ENCODE measurements around the gene VEPH1. TPM values are rescaled to one million over a fixed set of nuclear protein-coding genes. Genes with fewer than 3 reads are reported as not detected.

Gene VEPH1
- under 1 TPM in 1 of 3 donors, not detected in 2; 0.94 TPM for polyA plus RNA-seq

DNA sequence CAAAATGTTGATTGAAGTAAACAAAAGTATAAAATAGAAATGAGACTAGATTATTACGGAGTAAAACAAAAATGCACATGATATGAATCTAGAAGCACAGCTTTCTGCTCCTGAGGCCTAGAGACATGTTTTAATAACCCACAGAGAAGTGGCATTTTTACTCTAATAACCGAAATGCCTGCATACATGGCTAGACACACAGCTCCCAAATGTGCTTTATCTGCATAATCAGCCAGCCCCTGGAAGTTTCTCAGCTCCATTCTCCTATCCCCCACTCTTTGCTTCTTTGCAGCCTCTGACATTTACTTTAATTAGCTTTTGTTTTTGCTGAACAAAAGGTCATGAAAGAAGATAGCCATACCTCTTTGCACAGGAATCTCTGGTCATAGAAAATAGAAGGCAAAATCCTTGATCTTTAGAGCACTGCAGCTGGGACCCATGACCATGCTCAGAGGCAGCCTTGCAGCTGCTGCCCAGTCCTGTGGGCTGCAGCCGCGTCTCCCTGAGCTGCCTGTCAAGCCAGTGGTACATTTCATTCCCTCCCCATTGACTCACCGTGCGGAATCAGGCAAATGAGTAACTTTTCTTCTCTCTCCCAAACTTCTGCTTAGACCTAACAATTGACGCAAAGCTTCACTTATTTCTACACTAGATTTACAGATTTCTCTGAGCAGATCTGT is at the start of gene VEPH1:
VEPH1 (minus strand) TSS at position 501 of the 680 bp plus-strand sequence. CDS start 8,067 bp downstream, outside the sequence.
- no peak within 1 kb of the TSS for H3K27ac Mint-ChIP-seq
- H3K4me1 Mint-ChIP-seq, result no peaks in the 10 kb centered on the region
- H3K9me3 Mint-ChIP-seq, result peaks cover 0 to 5% (median 0%) of the 10 kb centered on the region in 6 donors
- no peak for DNase-seq
- H3K4me3 Mint-ChIP-seq, result no peak within 1 kb of the TSS
- H3K27me3 Mint-ChIP-seq (ENCODE audit: low read depth in 3 of 3), result peaks cover 2 to 16% (median 3%) of the 10 kb centered on the region in 3 donors
- H3K36me3 Mint-ChIP-seq, result no peaks in the 10 kb centered on the region

DNA sequence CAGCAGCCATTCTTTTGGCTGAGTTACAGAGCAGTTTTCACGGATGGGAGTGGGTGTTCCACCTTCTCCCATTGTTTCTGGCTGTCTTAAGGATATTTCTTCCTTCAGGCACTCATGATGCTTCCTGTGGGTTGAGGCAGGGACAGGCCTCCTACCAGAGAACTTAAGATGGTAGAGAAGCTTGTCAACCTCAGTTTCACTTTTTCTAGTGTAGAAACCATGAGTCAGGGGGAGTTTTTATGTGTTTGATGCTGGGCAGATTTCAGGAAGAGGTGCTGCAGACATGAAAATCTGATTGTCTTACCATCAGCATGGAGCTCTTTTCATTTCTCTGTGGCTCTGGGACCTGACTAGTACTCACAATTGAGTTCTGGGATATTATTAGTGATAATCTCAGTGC is 48.7 kb upstream of the VEPH1 start:
- Mint-ChIP-seq H3K36me3 (no peaks in the 10 kb centered on the region), H3K4me3 (no peak overlapping the region), H3K27ac (no peak overlapping the region), H3K9me3 (peaks cover 4 to 20% (median 11%) of the 10 kb centered on the region in 6 donors), H3K27me3 (ENCODE audit: low read depth in 3 of 3) (peaks cover 0 to 1% (median 0%) of the 10 kb centered on the region in 3 donors), H3K4me1 (no peaks in the 10 kb centered on the region)
- DNase-seq, result no peak

DNA sequence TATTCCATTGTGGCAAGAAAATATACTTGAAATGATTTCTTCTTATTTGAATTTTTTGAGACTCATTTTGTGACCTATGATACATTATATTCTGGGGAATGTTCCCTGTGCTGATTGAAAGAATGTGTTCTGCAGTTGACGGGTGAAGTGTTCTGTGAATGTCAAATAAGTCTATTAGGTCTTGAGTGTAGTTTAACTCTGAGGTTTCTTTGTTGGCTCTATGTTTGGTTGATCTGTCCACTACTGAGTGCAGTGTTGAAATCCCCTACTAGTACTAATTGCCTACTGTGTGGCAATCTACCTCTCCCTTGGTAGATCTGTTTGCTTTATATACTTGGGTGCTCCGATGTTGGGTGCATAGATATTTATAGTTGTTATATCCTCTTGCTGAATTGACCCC is 46.3 kb upstream of the VEPH1 start:
- no peak overlapping the region for H3K27ac Mint-ChIP-seq
- H3K4me3 Mint-ChIP-seq, result no peak overlapping the region
- peaks cover 4 to 21% (median 11%) of the 10 kb centered on the region in 6 donors for H3K9me3 Mint-ChIP-seq
- peaks cover 0 to 1% (median 0%) of the 10 kb centered on the region in 3 donors for H3K27me3 Mint-ChIP-seq (ENCODE audit: low read depth in 3 of 3)
- H3K36me3 Mint-ChIP-seq, result no peaks in the 10 kb centered on the region
- no peak for DNase-seq
- H3K4me1 Mint-ChIP-seq, result no peaks in the 10 kb centered on the region

DNA sequence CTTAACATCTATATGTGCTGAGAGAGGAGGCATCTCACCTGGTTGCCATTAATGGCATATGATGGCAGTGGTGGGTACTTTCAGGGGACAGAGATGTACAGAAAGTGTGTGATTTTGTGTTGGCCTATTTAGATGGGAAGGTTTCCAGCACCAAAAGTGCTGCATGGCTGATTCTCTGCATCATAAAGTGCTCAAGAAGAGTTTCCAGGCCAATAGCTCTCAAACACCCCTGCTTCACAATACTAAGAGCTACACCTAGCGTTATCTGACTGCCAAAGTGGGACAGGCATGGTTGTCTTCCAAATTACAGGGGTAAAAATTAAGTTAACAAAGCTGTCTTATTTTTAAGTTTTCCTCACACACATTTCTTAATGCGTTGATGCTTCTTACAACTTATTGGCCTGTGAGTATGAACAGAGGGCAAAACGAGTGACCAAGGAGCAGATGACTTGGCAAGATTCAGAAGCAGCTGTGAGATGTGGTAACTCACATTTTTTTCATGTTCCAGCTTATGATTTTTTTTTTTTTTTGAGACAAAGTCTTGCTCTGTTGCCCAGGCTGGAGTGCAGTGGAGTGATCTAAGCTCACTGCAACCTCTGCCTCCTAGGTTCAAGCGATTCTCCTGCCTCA is 41.4 kb upstream of the VEPH1 start:
- Mint-ChIP-seq H3K27me3 (ENCODE audit: low read depth in 3 of 3) (peaks cover 0 to 10% (median 0%) of the 10 kb centered on the region in 3 donors), H3K27ac (no peak overlapping the region), H3K4me1 (no peaks in the 10 kb centered on the region), H3K4me3 (no peak overlapping the region), H3K9me3 (peaks cover 0 to 13% (median 3%) of the 10 kb centered on the region in 6 donors), H3K36me3 (no peaks in the 10 kb centered on the region)
- no peak for DNase-seq

DNA sequence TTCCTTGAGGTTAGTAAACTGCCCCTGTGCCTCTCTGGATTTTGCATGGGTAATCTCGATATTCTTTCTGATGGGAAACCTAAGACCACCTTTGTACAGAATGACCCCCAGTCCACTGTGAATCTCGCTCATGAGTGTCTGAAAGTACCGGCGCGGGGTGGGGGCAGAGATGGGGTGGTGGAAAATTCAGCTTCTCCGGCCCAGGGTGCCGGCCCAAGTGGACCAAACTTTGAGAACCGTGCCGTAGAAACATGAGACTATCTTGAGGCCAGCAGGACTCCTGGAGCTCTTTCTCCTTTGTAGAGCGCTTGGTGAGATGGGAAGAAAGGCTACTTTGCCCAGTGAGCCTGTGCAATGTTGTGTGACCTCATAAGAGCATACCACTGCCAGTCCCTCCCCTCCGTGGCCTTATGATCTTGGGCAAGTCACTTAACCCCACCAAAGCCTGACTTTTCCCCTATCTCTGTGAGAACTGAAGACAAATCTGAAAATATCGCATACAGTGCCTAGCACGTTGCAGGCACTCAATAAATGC is 40.4 kb upstream of the VEPH1 start:
- H3K4me3 Mint-ChIP-seq, result no peak overlapping the region
- DNase-seq, result no peak
- H3K27me3 Mint-ChIP-seq (ENCODE audit: low read depth in 3 of 3), result peaks cover 0 to 10% (median 0%) of the 10 kb centered on the region in 3 donors
- no peak overlapping the region for H3K27ac Mint-ChIP-seq
- peaks cover 0 to 13% (median 3%) of the 10 kb centered on the region in 6 donors for H3K9me3 Mint-ChIP-seq
- no peaks in the 10 kb centered on the region for H3K4me1 Mint-ChIP-seq
- H3K36me3 Mint-ChIP-seq, result no peaks in the 10 kb centered on the region

DNA sequence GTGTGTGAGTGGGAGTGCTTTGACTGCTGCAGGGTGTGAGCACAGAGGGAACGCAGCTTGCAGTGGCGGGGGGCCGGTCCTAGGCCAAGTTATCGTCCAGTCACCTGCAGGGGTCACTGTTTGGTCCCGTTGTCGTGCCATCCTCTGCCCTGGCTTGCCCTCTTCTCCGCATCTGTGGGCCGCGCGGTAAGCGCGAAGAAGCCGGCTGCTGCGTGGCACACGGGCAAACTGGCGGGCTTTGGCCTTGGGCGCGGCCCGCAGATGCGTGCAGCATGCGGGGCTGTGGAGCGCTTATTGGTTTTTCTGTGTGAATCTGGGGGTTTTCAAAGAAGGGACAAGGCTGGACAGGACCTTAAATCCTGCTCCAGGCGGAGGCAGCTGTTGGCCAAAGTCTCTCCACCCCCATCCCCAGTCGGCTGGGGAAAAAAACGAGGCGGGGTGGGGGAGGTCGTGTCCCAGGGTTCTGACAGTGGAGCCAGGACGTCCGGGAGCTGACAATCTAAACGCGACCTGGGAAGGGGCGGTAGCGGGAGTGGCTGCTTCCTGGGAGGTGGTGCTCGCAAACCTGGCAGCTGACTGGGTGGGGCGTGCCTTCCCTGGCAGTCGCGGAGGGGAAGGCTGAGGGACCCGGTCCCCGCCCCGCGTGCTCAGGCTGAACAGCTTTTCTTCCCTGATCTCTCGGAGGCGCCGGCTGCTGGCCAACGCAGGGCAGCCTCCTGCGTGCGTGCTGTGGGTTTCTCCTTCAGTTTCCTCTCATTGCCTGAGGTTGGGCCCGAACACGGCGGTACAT is 39.7 kb upstream of the VEPH1 start:
- DNase-seq, result no peak
- H3K4me3 Mint-ChIP-seq, result no peak overlapping the region
- H3K9me3 Mint-ChIP-seq, result peaks cover 0 to 14% (median 3%) of the 10 kb centered on the region in 6 donors
- H3K36me3 Mint-ChIP-seq, result no peaks in the 10 kb centered on the region
- H3K27ac Mint-ChIP-seq, result no peak overlapping the region
- H3K4me1 Mint-ChIP-seq, result no peaks in the 10 kb centered on the region
- H3K27me3 Mint-ChIP-seq (ENCODE audit: low read depth in 3 of 3), result peaks cover 0 to 10% (median 0%) of the 10 kb centered on the region in 3 donors

DNA sequence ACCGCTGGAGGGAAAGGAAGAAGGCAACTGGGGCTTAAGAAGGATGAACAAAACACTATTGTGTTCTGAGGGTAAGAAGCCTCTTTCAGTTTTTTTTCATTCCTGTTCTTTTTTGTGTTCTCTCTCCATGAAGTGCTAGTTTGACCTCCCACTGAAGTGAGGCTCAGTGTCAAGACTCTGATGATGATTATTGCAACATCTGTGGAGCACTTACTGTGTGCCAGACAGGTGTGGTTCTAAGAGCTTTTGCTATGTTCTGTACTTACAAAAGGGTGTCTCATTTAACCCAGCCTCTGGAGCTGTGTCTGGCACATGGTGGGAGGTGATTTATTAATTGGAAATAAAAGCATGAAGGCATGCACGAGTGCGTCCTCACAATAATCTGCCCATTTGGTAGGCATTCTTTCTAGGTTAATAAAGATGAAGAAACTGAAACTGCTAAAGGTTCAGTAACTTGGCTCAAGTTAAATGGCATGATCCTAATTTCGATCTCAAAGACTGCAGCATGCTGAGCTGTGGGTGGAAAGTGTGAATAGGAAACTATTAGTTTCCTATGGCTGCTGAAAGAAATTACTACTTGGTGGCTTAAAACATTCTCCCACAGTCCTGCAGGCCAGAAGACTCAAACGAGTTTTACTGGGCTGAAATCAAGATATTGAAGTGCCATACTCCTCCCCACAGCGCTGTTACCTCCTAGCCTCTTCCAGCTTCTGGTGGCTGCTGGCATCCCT is 38.5 kb upstream of the VEPH1 start:
- no peak overlapping the region for H3K4me3 Mint-ChIP-seq
- H3K4me1 Mint-ChIP-seq, result no peaks in the 10 kb centered on the region
- no peak for DNase-seq
- no peak overlapping the region for H3K27ac Mint-ChIP-seq
- H3K36me3 Mint-ChIP-seq, result no peaks in the 10 kb centered on the region
- peaks cover 0 to 10% (median 0%) of the 10 kb centered on the region in 3 donors for H3K27me3 Mint-ChIP-seq (ENCODE audit: low read depth in 3 of 3)
- H3K9me3 Mint-ChIP-seq, result peaks cover 0 to 17% (median 3%) of the 10 kb centered on the region in 6 donors

DNA sequence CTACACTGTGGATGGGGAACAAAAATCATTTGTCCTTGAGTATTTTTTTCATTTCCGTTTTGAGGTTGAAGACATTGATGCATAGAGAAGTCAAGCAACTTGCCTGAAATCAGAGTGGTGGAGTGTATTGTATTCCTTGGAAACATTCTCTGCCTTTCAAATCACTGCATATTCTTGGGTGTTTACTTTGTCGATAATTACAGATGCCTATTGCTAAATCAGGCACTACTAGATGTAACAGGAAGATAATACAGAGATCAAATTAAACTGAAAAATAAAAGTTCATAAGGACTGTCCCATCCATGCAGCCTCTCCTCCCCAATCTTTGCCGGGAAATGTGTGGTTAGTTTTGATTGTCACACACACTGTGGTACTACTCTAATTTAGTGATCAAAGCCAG is 37.4 kb upstream of the VEPH1 start:
- Mint-ChIP-seq H3K9me3 (peaks cover 0 to 17% (median 3%) of the 10 kb centered on the region in 6 donors), H3K27me3 (ENCODE audit: low read depth in 3 of 3) (peaks cover 0 to 10% (median 0%) of the 10 kb centered on the region in 3 donors), H3K4me3 (no peak overlapping the region), H3K36me3 (no peaks in the 10 kb centered on the region), H3K27ac (no peak overlapping the region), H3K4me1 (no peaks in the 10 kb centered on the region)
- no peak for DNase-seq

DNA sequence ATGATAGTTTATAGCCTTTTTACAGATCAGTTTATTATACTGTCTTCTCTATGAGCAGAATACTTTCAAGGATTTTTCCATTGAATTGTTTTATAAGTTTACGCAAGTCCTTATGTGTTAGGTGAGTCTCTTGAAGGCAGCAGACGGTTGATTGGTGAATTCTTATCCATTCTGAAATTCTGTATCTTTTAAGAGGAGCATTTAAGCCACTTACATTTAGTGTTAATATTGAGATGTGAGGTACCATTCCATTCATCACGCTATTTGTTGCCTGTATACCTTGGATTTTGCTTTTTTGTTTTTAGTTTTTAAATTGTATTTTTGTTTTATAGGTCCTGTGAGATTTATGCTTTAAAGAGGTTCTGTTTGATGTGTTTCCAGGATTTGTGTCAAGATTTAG is 32.5 kb upstream of the VEPH1 start:
- H3K27ac Mint-ChIP-seq, result no peak overlapping the region
- no peak overlapping the region for H3K4me3 Mint-ChIP-seq
- no peaks in the 10 kb centered on the region for H3K36me3 Mint-ChIP-seq
- peaks cover 0 to 6% (median 2%) of the 10 kb centered on the region in 3 donors for H3K27me3 Mint-ChIP-seq (ENCODE audit: low read depth in 3 of 3)
- no peaks in the 10 kb centered on the region for H3K4me1 Mint-ChIP-seq
- no peak for DNase-seq
- peaks cover 0 to 7% (median under 1%) of the 10 kb centered on the region in 6 donors for H3K9me3 Mint-ChIP-seq

DNA sequence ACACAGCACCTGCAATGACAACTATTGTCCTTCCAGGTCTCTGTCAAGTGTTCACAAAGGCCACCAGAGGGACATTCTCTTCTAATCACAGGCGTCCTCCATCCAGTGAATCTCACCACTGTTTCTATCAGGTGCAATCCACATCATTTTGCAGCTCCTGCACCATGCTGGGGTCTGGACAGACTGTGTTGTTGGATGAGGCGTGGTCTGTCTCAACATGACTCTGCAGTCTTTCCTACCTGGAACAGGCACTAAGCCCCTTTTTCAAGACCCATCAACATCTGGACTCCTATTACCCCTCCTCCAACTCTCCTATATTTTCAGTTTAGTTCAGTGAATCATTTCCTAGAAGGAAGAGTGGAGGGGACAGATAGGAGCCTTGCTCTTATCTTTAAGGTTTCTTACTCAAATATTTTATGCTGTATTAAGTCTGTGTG is 31.5 kb upstream of the VEPH1 start:
- Mint-ChIP-seq H3K27ac (no peak overlapping the region), H3K4me1 (no peaks in the 10 kb centered on the region), H3K36me3 (no peaks in the 10 kb centered on the region), H3K9me3 (peaks cover 0 to 4% (median 1%) of the 10 kb centered on the region in 6 donors), H3K27me3 (ENCODE audit: low read depth in 3 of 3) (peaks cover 0 to 6% (median 0%) of the 10 kb centered on the region in 3 donors), H3K4me3 (no peak overlapping the region)
- no peak for DNase-seq

DNA sequence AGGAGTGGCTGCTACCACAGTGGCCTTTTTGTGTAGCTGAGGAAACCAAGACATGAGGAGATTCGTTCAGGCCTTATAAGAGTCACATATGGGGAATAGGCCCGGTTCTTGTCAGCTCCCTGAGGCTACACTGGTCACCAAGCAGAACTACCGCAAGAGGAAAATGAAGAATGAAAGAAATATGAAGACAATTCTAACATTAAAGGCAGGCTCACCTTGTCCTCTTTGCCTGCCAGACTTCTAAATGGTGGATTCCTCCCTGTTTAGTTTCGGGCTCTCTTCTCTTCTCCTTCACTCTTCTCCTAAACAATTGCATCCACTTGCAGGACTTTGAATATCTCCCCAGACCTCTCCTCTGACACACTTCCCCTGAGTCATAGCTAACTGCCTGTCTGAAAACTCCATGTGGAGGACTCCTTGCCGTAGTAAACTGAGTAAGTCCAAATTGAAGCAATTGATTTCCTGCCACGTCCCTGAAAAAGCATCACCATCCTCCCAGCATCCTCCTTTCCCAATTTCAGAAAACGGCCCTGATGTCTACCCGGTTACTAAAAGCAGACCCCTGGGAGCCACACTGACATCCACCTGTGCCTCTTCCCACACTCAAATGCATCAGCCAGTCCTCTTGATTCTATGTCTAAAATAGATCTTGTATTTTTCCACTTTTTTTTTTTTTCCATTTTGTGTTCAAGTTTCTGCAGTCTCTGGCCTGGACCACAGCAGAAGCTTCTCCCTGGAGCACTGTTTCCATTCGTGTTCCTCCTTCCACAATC is 30.3 kb upstream of the VEPH1 start:
- no peak overlapping the region for H3K4me3 Mint-ChIP-seq
- H3K9me3 Mint-ChIP-seq, result peaks cover 0 to 4% (median 2%) of the 10 kb centered on the region in 6 donors
- no peaks in the 10 kb centered on the region for H3K4me1 Mint-ChIP-seq
- H3K27me3 Mint-ChIP-seq (ENCODE audit: low read depth in 3 of 3), result peaks cover 0 to 6% (median 0%) of the 10 kb centered on the region in 3 donors
- H3K27ac Mint-ChIP-seq, result no peak overlapping the region
- H3K36me3 Mint-ChIP-seq, result no peaks in the 10 kb centered on the region
- no peak for DNase-seq

DNA sequence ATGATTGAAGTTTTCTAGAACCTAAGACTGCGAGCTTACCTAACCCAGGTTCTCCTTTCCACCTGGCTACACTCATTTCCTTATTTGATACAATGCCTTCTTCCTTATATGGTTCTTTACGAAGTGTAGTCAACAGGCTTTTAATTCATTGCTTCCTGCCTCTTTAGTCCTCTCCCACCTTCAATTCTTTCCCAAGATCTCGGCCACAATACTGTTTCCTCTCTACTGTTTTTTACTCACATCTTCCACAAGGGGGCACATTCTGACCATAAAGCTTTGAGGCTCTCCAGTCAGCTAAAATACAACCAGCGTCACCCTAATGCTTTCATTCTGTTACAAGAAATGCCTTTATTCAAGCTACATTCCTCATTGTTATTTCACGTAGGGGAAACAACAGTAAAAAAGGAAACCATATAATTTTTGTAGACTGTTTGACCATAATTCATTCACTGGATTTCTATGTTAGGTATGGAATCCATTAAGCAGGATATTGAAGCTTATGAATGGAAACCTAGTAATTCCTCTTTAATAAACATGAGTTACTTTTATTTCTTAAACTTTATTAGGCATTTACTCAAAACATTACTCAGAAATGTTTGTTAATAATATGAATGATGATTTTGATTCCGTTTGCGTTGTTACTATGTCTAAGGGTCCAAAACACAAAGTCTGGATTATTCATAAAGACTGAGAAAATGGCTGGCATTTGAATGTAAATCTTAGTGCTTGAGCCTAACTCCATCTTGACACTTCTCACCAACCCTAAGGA is 29.5 kb upstream of the VEPH1 start:
- Mint-ChIP-seq H3K36me3 (no peaks in the 10 kb centered on the region), H3K27me3 (ENCODE audit: low read depth in 3 of 3) (peaks cover 0 to 6% (median 0%) of the 10 kb centered on the region in 3 donors), H3K27ac (no peak overlapping the region), H3K4me3 (no peak overlapping the region), H3K9me3 (peaks cover 0 to 3% (median under 1%) of the 10 kb centered on the region in 6 donors), H3K4me1 (no peaks in the 10 kb centered on the region)
- DNase-seq, result no peak
